Activated T-cell treated with anti-CD3 and anti-CD28 coated beads for 24 hours (primary cell): ENCODE measurements around the gene IGSF8.
"Not testable (repeated sequence)": the region's sequence is repeated elsewhere in the genome, so short reads cannot be mapped to it uniquely, and the experiment has no call there.

ENCODE experiments used
- DNase-seq: peaks from one replicate; pipeline ENCODE4 v3.0.0-alpha.2; 2020; ENCODE audit warnings: low read depth

The IGSF8 gene

DNA sequence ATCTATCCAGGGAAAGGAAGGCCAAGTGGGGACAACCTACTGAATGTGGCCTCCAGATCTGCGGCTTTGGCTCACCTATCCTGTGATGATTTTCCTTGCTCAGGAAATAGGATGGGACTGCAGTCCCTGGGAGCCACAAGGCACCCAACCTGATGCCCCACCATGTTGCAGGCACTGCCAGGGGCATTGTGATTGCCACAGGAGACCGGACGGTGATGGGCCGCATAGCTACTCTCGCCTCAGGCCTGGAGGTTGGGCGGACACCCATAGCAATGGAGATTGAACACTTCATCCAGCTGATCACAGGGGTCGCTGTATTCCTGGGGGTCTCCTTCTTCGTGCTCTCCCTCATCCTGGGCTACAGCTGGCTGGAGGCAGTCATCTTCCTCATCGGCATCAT, 29.0 kb upstream of the IGSF8 start:
- no peak for DNase-seq

- not testable (repeated sequence) for DNase-seq
Measured at GRCh38 chr1:160126342-160126741, 27.9 kb upstream of the IGSF8 start.

DNA sequence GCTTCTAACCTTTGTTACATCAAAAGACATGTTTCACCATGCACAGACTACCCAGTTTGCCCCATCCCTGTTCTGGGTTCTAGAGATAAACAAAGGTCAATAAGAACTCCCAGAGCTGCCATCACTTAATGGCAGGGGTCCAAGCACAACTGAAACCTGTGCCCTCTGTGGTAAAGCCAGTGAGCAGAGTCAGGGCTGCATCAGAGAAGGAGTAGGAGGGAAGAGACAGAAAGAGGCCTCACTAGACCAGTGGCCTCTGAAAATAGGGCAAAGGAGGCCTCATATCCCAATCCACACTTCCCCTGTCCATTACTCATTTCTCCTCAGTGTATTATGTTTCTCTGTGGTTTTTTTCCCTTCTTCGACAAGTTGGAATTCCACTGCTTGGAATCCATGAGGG, 27.3 kb upstream of the IGSF8 start:
- DNase-seq, result no peak

DNA sequence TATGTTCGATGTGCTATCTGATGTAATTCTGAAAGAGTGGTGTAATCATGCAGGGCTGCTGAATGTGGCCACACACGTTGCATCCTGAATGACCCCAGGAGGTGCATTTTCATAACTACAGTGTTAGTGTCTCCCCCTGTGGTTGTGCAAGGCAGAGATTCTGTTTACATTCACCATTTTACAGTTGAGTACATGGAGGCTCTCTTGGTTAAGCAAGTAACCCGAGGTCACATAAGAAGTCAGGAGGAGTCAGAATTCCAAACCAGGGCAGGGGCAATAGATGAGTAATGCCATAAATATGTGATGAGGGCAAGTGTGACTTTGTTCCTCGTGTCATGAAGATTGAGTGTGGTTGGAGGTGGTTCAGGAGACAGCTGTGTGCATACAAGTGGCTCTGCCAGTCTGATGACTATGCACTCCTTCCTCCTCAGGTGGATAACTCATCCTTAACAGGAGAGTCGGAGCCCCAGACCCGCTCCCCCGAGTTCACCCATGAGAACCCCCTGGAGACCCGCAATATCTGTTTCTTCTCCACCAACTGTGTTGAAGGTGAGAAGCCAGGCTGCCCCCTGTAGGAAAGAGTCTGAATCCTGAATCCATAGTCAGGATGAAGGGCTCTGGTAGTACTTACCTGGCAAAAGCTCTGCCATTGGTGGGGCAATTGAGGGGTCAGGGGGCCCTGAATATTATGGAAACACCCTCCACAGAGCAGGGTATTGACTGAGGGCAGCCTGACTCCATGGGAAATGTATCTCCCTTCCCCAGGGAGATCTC, 26.5 kb upstream of the IGSF8 start:
- DNase-seq, result no peak

DNA sequence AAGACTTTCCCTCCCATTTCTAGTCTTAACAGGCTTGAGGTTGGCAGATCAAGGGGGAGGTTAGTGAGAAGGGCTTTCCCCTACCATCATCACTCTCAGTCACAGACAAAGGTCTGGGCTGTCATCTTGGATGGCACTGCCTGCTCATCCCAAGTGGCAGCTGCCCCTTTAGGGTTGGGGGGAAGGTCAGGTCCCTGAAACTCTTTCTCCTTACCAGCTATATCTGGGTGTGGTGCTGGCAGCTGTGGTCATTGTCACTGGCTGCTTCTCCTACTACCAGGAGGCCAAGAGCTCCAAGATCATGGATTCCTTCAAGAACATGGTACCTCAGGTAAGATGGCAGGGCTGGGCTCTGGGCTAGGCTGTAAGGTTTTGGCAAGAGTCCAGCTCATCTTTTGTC, 25.3 kb upstream of the IGSF8 start:
- no peak for DNase-seq

- DNase-seq, result no peak
Measured at GRCh38 chr1:160122978-160123495, 24.6 kb upstream of the IGSF8 start.

DNA sequence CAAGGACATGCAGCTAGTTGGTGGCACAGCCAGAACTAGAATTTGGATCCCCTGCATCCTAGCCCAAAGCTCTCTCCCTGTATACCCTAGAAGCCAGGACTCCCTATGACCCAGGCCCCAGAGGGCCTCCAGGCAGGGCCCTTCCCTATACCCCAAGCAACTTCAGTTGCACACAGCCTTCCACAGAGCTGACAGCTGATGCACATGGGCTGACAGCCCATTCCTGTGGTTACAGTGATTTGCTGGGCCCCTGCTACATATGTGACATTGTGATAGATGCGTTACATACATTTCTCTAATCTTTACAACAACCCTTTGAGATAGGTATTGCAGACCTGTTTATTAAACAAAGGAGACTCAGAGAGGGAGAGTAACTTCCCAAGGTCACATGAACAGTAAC, 23.0 kb upstream of the IGSF8 start:
- no peak for DNase-seq

GRCh38 chr1:160120797-160121196, 22.4 kb upstream of the IGSF8 start:
- no peak for DNase-seq

- no peak for DNase-seq
Measured at GRCh38 chr1:160118928-160119327, 20.5 kb upstream of the IGSF8 start.

DNA sequence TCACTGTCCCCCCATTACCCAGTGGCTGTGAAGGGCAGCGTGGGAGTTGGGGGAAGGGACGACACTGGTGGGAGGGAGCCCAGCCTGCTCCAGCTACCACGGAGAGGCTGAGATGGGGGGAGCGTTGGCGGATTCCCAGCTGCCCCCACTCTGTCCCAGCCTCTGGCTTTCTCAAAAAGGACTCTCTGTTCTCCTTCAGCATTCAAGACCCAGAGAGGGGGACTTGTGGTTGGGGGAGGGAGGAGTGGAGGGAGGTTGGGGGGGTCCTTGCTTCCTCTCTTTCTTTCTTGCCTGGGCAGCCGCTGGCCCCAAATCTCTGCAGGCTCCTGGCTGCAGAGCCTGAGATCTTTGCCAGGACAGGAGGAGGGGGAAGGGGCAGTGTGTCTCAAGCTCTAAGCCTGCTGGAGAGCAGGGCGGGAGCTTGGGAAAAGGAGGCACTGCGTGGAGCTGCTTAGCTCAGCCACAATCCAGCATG, 19.3 kb upstream of the IGSF8 start:
- DNase-seq, result no peak

GRCh38 chr1:160117300-160117699, 18.9 kb upstream of the IGSF8 start:
- no peak for DNase-seq

DNA sequence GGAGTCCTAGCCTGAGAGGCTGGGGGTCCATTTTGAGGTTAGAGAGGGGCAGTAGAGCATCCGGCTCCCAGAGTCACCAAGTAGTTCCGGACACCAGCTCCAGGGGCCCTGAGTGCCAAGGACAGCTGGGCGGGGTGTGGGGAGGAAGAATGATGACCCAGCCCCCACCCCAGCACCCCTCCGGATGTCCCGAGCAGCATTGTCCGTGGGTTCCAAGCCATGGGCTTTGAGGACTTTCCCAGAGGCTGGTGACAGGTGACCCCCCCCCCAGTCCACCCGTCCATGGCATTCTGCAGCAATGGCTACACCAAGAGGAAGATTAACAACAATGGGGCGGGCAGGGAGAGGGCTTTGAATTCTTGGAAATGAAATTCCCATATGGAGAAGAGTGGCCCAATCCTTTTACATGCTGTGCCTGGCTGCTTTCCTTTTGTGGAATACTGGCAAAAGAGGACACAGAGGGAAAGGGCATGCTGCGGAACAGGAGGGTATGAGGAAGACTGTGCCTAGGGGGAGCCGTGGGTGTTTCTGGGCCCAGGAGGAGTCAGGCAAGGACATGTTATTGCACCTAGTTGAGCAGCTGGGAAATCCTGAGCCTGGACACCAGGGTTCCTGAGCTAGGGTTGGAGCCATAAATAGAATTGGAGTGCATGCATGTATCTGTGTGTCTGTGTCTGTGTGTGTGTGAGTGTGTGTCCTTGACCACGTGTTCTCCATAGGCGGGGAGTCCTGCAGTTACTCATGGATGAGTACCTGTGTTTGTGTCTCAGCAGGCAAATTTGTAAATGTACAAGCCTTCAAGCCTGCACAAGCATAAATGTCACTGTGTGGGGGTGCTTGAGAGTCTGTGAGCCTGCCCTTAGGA, 18.1 kb upstream of the IGSF8 start:
- DNase-seq, result no peak

- no peak for DNase-seq
Measured at GRCh38 chr1:160115545-160116282, 17.3 kb upstream of the IGSF8 start, which contains the start of gene ATP1A2. TSS of gene ATP1A2 (plus strand) at chr1:160115759. CDS start at chr1:160115862, 103 bp downstream.

- DNase-seq, result no peak
Measured at GRCh38 chr1:160114085-160114484, 15.7 kb upstream of the IGSF8 start.

- DNase-seq, result no peak
Measured at GRCh38 chr1:160113407-160113806, 15.0 kb upstream of the IGSF8 start.

DNA sequence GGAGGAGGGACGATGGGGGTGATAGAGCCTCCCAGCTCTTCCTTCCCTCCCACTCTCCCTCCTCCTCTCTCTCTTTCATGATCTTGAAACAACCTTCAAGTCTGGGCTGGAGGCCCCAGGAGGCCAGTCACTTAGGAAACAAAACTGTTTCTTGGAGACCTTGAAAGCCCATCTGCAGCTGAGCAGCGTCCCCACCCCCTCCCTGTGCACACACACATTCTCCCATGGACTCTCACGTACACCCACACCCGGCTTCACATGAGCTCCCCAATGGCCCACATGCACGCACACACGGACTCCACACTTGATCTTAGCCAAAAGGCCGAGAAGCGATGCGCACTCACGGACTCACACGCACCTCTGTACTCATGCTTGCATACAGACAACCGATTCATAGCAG, 13.9 kb upstream of the IGSF8 start:
- no peak for DNase-seq

DNA sequence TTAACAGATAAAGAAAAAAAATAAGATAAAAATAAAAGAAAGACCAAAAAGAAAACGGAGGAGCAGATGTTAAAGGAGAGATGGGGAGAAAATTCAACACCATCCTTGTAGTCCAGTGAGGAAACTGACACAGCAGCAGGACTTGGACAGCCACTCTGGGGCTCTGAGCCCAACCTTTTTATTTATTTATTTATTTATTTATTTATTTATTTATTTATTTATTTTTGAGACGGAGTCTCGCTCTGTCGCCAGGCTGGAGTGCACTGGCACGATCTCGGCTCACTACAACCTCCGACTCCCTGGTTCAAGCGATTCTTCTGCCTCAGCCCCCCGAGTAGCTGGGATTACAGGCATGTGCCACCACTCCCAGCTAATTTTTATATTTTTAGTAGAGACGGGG, 13.0 kb upstream of the IGSF8 start:
- DNase-seq, result not testable (repeated sequence)

DNA sequence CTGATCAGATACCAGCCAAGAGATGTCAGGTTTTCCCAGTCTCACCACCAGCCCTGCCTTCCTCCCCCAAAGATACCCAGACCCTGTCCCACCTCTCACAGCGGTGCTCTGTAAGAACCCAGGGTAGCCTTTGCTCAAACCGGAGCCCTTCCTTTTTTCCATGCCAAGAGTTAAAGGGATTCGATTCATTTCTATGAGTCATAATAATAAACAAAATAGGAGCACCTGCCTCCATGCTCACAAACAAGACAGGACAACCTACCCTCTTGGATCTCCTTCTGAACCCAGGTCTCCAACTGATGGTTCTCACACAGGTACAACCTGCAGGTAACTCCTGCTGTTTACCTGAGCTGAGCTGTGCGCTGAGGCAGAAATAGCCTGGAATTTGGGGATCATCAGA, 11.3 kb upstream of the IGSF8 start:
- DNase-seq, result no peak

DNA sequence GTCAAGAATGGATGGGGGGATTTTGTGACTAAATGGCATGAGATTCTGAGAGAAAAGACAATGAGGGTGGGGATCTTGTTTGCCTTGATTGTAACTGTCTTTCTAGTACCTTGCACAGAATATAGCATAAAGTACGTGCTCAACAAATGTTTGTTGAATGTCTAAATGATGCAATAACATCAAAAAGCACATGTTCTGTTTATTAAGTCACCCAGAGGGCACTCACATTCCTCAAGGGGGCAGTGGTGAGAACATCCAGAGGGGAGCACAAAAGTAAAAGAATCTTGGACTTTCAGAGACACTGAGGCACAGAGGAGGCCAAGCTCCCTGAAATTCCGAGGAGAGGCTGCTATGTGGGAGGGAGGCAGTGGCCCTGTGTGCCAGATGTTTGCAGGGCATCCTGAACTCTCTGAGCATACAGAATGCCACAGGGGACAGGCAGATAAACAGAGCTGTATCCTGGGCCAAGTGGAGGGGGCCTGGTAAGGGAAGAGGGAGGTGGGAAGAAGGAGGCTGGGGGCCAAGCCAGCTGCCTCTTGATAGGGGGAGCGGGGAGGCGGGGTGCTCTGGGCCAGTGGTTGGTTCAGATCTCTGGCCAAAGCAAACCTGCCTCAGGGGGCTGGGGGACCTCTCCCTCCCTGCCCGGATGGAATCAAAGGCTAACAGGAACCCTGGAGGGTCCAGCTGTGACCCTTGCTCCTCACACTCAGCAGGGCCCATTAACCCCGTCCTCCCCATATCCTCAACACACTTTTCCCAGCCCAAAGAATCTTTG, 10.7 kb upstream of the IGSF8 start:
- peak; percentile 28 for DNase-seq

DNA sequence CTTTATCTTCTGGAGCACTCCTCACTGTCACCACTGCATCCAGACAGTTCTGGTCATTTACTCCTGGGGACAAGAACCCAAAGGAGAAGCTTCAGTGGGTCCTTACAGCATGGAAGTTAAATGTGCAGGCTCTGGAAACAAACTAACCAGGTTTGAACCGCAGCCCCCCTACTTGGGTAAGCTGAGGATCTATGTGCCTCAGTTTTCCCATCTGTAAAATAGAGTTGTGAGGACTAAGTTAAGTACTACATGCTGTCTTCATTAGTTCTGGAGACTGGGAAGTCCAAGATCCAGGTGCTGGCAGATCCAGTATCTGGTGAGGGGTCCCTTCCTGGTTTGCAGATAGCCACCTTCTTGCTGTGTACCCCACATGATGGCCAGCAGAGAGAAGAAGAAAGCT, 9.1 kb upstream of the IGSF8 start:
- no peak for DNase-seq

- no peak for DNase-seq
Measured at GRCh38 chr1:160105155-160105554, 6.7 kb upstream of the IGSF8 start.
